NCI-H2227 (cell line): ENCODE results near the gene MRPL40.
A peak's percentile ranks its signal among the peaks of the same experiment; 100 is the strongest.

Source experiments
- DNase-seq: peaks from one replicate; lab custom pipeline; 2025; ENCODE audit not compliant: unreplicated experiment; lab: John Stamatoyannopoulos, UW

The MRPL40 gene

DNA sequence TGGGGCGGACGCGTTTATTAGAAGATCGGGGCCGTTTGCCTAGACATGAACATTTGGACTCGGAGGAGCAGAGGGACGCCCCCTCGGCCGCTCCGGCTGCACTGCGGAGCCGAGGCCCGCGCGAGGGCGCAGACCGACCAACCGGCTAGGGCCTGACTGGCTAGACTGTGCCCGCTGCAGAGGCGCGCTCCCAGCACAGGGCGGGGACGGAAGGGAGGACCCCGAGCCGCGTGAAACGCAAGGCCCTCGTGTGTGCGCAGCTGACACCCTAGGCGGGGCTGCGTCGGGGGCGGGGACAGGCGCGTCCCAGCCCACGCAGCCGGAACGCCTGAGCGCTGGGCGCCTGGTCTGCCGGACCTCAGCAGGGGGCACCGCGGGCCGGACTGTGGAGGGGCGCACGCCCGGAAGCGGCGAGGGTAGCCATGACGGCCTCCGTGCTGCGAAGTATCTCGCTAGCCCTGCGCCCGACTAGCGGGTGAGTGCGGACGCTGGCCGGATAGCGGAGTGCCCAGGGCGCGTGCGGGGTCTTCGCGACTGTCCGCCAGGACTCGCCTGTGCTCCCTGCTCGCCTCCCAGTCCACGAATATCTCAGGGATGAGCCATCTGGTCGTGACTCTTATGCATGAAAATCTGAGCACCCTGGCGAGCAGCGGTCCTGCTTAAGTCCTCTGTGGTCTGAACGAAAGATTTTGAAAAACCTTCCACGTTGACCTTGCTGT, at the start of gene MRPL40:
TSS of gene MRPL40 (plus strand) at position 413 of the 719 bp plus-strand sequence. CDS start at position 423, 10 bp downstream.
- DNase-seq: peak; percentile 97

DNA sequence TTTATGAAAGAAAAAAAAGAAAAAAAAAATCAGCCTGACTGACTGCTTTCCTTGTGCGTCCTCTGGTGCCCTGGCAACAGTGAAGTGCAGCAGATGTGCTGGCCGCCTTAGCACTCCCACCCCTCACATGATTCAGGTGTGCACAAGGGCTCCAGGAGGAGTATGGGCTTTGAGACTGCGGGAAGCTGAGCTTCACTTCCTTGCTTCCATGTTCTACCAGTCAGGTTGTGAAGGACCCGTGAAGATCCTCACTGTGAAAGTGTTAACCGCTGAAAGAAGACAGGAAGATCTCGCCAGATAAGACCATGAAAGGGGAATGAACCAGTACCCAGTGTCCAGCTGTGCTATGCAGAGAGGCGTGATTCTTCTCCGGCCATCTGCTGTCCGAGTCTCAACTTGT, 49.1 kb upstream of the MRPL40 start:
- DNase-seq: no peak

DNA sequence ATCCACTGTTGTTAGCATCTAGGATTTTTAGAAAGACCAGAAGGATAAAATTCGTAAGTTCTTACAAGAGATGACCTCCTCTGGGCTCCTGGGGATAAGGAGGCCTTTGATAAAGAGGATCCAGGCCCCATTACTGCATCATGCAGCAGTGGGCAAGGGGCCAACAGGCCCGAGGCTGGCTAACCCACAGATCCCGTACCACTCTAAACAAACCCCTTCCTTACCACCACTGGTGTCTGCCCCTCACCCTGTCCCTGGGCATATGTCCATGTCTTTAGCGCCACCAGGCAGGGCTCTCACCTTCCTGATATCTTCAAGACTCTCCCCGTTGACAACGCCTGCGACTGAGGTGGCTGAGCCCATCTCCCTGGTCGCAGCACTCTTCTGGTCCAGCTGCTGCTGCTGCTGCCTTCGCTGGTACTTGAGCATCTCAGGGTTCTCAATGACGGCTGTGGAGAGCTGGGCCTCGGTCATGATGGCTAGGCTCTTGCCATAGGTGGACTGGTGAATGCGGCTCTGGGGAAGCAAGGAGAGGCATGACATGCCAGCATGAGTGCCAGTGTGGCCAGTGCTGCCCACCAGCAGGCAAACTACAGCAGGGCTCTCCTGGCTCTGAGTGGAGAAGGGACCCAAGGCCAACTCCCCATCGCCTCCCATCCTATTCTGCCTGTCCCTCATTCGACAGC, 47.0 kb upstream of the MRPL40 start:
- no peak for DNase-seq

DNA sequence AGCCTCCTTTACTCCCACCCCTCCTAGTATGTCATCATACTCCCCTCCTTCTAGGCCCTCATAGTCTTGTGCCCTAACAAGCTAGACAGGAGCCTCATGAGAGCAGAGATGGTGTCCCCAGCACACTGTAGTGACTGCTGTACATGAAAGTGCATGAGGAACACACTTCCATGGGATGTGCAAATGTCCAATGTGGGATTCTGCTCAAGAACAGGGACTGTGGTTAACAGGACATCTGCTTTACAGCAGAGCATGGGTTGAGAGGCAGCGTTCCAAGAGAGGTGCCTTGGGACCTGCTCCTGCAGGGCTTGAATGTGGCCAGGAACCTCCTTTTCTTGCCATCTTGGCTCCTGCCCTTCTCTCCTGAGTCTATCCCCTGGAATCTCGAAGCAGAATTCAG, 46.1 kb upstream of the MRPL40 start:
- no peak for DNase-seq

DNA sequence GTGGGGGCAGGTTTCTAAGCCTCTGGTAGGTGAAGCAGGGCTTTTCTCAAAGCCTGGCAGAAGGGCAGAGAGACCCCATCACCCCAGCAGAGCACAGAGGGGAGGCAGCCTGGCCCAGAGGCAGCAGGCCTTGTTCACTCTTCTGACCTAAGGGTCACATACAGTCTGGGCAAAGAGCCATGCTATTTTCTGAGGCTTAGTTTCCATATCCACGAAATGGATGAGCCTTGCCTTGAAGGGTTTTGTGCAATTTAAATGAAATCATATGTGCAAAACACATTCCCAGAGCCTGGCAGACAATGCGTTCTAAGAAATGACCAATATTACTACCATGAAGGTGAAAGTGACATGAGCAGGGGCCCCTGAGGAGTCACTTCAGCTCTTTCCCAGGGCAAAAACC, 45.3 kb upstream of the MRPL40 start:
- no peak for DNase-seq

DNA sequence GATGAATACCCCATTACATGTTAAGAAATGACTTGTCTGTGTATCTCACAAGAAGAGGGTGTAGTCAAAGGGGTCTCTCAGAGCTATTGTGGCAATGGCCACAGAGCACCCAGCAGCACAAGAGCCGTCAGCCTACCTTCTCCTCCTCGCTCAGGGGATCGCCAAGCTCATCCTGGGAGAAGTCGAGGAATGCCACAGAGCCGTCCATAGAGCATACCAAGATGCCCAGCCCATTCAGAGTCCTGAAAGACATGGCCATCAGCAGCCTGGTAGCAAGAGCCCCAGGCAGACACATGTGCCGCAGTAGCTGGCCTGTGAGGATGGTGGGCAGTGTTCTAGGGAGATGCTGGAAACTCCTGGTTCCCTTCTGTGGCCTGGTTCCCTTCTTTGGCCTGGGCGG, 44.8 kb upstream of the MRPL40 start:
- DNase-seq: no peak

DNA sequence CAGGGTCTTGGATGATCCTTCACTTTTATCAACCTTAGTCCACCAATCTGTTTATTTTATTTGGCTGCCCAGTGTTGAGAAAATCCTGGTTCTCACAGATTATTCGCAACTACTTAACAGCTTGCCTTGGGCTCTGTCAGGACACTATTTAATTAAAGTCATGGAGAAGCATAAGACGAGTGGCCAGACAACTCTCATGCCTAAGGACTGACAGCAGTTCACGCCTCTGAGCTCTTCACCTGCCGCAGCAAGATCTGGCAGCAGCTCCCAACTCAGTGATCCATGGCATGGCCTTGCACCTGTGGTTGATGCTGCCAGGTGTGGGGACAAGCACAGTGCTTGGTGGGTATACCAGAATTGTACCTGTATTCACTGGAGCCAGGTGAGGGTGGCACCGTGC, 38.6 kb upstream of the MRPL40 start:
- DNase-seq: no peak

DNA sequence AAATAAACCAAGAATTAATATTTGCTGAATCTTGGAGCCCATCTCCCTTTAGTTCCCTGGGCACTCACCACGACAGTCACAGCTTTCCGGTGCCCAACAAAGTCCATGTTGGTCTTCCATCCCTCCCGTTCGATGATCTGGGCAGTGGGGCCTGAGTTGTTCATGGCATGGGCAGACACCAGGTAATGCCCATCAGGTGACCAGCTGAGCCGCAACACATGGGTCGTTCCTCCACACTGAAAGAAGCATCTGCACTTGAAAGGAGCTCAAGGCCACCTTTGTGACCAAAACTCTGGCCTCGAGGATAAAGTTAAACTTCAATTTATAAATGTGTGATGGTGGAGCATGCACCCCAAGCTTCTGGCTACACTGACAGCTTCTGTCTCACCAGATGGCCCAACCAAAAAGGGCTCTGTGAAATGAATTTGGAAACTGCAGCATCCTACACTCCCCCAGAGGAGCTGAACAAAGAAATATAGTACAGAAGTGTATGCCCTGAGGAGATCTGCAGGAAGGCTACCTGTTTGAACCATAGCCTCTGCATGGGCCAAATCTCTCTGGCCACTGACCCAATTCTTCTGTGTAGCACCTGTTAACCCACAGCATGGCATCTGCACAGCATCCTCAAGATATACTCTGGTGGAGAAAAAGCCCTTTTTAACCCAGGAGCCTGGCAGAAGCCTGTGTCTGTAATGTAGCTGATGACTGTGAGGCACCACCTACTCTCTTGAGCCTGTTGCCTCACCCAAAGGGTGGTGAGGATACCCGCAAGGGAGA, 37.9 kb upstream of the MRPL40 start:
- DNase-seq: no peak

DNA sequence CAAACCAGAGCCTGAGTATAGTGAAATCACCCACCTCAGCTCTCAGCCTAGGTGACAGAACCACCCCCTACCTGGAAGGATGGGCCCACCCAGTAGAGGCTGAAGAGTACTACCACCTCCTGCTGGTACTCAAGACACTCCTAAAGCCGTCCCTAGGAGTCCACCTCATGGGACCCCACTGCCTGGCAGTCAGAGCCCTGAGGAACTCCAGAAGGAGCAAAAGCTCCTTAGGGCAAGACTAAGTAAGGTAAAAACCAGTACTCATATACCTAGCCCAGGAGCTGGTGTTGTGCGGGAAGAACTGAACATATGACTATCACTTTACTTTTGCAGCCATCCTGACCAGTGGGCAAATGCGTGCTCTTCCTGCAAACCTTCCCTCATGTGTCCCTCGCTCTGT, 37.1 kb upstream of the MRPL40 start:
- no peak for DNase-seq

DNA sequence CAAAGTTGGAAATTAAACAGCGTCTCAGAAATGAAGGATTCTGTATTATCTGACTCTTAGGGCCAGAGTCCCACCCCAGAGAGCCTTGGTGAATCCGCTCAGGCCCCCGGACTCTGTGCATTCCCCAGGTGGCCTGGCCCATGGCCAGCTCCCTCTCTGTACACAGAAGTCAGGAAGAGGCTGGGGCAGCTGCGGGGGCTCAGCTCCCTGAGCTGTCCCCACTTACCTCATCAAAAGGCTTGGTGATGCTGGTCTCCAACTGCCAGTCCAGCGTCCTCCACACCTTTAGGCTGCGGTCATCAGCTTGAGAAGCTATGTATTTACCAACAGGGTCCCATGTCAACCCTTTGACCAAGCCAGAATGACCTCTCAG, 35.8 kb upstream of the MRPL40 start:
- no peak for DNase-seq

DNA sequence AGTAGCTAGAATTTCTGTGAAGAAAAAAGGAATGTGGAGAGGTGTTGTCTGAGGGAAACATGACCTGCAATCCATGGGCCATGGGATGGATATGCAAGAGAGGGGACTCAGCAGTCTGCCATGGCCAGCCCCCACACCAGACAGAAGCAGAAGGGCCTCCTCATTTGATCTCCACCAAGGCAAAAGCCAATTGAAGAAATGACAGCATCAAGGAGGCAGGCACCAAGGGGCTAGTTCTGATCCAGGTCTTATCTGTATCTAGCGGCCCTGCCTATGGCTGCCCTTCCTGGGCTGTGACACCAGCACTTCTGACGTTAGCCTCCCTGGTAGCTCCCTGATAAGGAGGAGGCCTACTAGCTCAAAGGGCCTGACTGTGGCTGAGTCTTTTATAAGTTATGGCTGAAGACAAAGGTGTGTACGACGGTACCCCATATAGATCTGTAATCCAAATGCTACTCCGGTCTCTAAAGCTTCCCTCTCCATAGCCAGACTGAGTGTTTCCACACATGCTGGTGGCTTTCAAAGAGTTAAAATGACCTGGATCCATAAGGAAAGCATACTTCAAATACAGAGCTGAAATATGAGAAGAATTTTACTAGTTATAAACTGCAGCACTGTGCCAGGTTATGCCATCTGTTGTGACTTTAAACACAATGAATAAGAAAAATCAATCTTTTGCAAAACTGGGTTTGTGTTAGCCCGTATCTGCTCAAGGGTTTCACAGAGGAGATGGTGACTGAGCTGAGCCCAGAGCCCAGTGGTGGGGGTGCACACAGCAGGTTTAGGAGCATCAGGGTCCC, 35.2 kb upstream of the MRPL40 start:
- DNase-seq: no peak

DNA sequence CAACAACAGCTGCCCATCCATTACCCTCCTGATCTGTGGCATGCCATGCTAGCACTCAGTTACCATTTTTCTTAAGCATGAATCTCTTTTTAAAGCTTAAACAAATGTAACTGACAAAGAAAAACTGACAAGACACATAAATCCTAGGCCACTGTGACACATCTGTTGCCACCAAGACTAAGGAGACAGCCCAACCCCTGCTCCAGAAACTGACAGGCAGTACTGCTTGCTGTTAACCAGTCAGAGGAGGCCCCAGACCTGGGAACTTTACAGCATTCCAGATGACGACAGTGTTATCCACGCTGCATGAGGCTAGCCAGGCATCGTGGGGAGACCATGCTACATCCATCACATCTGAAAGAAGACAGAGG, 34.6 kb upstream of the MRPL40 start:
- no peak for DNase-seq

DNA sequence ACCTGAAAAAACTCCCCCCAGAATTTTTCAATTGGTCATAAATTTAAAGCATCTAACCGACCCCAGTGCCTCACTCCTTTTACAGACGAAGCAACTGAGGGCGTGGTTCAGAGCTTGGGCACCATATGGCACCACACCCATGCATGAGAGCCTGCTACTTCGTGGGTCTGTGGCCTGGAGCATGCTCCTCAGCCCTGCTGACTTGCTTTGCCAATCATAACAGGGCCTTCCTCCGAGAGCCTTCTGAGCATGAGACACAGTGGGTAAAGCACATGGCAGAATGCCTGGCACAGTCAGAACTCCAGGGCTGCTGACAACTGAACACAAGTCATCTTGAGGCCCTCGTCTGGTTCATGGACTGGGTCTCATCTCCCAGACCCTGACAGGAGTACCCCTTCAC, 34.1 kb upstream of the MRPL40 start:
- no peak for DNase-seq

DNA sequence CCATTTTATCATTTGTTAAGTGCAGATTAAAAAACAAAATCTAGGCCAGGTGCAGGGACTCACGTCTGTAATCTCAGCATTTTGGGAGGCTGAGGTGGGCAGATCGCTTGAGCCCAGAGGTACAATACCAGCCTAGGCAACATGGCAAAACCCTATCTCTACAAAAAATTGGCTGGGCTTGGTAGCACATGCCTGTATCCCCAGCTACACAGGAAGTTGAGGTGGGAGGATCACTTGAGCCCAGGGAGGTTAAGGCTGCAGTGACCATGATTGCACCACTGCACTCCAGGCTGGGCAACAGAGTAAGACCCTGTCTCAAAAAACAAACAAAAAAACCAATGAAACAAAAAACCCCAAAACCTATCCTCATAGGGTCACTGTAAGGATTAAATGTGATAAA, 33.7 kb upstream of the MRPL40 start:
- DNase-seq: no peak

DNA sequence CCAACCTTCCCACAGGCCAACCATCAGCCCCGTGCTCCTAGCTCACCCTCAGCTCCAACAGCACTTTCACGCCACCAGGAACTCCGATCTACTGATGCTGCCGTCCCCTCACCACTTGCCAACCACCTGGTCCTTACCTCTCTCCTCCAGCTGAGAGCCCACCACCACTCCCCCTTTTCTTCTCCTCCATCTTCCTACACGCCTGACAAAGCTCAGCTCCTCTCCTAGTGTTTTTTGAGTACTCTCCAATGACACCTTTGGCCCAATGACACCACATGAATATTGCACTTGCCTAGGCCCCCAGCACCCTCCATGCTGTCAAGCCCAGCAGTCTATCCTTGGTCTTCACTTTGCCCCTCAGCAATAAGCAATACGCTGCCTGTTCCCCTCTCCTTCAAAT, 31.5 kb upstream of the MRPL40 start:
- no peak for DNase-seq

DNA sequence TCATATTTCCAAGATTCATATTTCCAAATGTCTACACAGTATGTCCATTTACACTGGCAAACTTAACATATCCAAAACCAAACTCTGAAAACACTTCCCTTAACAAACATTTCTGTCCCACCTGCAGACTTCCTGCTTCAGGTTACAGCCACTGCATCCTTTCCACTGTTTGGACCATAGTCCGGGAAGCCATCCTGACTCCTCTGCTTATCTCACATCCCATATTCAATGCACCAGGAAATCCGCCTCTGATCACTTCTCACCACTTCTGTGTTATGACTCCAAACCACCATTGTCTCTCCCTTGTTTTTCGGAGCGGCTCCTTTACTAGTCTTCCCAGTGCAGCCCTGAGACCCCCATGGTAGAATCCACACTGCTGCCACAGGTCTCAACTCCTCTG, 30.9 kb upstream of the MRPL40 start:
- no peak for DNase-seq

DNA sequence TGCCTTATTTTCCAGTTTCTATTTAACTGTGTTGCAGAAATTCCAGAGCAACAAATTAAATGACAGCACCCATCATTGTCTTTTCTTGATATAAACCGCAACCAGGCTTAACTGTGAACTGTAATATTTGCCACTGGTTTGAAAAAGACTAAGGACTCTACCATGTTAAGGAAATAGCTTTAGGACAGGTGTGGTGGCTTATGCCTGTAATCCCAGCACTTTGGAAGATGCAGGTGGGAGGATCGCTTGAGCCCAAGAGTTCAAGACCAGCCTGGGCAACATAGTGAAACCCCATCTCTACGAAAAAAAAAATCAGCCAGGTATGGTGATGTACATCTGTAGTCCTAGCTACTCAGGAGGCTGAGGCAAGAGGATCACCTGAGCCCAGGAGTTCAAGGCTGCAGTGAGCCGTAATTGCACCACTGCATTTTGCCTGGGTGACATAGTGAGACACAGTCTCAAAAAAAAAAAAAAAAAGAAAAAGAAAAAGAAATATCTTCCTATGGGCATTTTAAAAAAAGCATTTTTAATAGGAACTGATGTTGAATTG, 29.6 kb upstream of the MRPL40 start:
- no peak for DNase-seq

DNA sequence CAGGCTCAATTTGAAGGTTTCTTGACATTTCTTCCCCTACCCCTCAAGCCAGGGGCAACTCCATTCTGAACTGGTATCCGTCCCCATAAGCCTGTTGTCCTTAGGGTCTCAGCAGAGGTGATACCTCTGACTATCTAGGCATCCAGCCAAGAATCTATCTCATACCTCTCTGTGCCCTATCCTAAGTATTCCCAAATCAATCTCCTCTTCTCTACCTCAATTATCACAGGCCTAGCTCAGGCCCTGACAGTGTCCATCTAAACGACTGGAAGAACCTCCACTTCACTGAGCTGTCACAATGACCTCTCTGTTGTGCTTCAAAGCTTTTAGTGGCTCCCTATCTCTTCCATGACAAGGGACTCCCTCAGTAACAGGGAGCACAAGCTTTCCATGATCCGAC, 27.7 kb upstream of the MRPL40 start:
- DNase-seq: no peak

DNA sequence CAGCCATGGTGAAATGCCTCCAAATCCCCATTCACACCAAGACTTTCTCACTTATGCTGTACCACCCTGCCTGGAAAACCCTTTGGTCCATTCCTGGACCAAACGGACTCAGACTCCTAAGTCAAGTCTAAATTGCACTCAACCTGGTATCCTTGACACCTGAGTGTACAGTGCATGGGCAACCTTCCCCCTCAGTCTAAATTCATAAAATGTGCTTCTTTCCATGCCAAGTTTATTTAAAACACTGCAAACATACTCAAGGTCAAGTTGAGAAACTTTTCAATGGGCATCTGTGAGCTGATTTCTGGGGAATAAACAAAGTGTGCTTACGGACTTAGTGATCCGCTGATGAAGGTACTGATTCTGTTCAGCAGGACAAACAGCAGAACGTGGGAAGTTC, 27.2 kb upstream of the MRPL40 start:
- no peak for DNase-seq

DNA sequence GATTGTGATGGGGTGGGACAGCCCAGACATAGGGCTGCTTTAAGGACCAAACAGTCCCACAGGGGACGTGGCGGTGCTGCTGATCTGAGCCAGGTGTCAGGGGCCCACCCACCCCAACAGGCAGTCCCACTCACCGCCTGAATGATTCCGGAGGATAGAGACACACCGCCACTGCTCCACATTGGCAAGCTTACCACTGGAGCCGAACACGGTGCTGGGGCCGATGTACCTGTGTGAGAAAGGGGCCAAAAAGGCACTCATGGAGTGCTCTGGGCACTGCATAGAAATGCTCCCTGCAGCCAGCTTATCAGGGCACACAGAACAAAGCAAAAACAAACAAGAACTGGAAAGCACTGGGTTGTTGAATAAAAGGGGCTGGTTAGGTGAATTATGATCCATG, 26.7 kb upstream of the MRPL40 start:
- no peak for DNase-seq

DNA sequence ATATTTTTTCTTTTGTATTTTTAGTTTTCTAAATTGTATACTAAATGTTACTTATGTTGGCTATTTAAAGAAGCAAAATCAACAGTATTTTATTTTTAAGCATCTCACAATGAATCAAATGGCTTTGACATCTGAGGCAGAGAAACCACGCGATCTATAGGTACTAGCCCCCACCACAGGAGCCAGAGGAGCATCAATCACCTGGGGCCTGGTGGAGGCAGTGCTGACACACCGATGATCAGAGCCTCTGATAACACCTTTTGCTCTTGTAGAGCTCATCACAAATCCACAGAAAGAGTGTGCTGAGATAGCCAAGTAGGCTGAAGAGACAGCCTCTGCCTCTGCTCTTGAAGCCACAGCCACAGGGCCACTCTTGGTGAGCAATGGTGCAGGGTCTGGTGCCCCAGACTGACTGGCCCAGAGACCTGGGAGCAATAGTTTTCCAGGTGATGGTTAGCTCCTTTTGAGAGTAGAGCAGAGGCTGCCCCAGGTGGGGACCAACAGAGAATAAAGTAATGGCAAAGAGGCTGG, 26.0 kb upstream of the MRPL40 start:
- DNase-seq: no peak
